H1 (cell line): ENCODE data around the gene ITPR3. TPM values are rescaled to one million over a fixed set of nuclear protein-coding genes. Genes with fewer than 3 reads are reported as not detected.

ENCODE experiments used
- CTCF ChIA-PET: fragments of 300-600 bp; sonication (Branson Sonifier 250); formaldehyde crosslinking; loops from one replicate; lab custom pipeline; 2021; ENCODE audit not compliant: partially characterized antibody; lab: Charles Lee
- POLR2A ChIA-PET: fragments of 300-600 bp; sonication (Branson Sonifier 250); formaldehyde crosslinking; loops from one replicate; lab custom pipeline; 2021; ENCODE audit warnings: inconsistent platforms; ENCODE audit not compliant: partially characterized antibody; lab: Charles Lee
- DNase-seq, 2 experiments: peaks; one replicate each; pipeline versions ENCODE4 v3.0.0 to v3.0.0-alpha.2; 2010 to 2022; ENCODE audit warnings: low spot score in 2 of 2, low read depth in 1 of 2, mixed read lengths in 1 of 2
- FAIRE-seq: peaks from 2 replicates; lab custom pipeline; 2011; peaks lifted over from hg19 to GRCh38; lab: Jason Lieb, UNC
- H2AFZ ChIP-seq: 2 replicates; pipeline ENCODE4 v1.8.1; 2012; ENCODE audit warnings: low read length, inconsistent platforms
- H2AK5ac ChIP-seq: 2 replicates; pipeline ENCODE4 v1.6.1; 2013; ENCODE audit warnings: low read depth, low read length
- H2BK120ac ChIP-seq: replicated peaks from 2 replicates; pipeline ENCODE3; 2013; ENCODE audit warnings: low read depth, low read length, inconsistent platforms
- H2BK12ac ChIP-seq: 2 replicates; pipeline ENCODE4 v1.6.1; 2013; ENCODE audit warnings: low read depth, low read length
- H2BK15ac ChIP-seq: 2 replicates; pipeline ENCODE4 v1.6.1; 2013; ENCODE audit warnings: low read length
- H2BK20ac ChIP-seq: 2 replicates; pipeline ENCODE4 v1.6.1; 2013; ENCODE audit warnings: low read length
- H2BK5ac ChIP-seq: 2 replicates; pipeline ENCODE4 v1.6.1; 2013; ENCODE audit warnings: low read depth, low read length
- H3K14ac ChIP-seq: 2 replicates; pipeline ENCODE4 v1.6.1; 2013; ENCODE audit warnings: inconsistent platforms; ENCODE audit not compliant: insufficient read length
- H3K18ac ChIP-seq: 2 replicates; pipeline ENCODE4 v1.6.1; 2013; ENCODE audit warnings: low read length; ENCODE audit errors: extremely low read depth
- H3K23ac ChIP-seq: 2 replicates; pipeline ENCODE4 v1.6.1; 2013; ENCODE audit warnings: inconsistent platforms; ENCODE audit not compliant: insufficient read length
- H3K23me2 ChIP-seq: 2 replicates; pipeline ENCODE4 v1.6.1; 2013; ENCODE audit warnings: low read depth, low read length
- H3K27ac ChIP-seq: 2 replicates; pipeline ENCODE4 v1.6.1; 2011; ENCODE audit warnings: low read depth, low read length, inconsistent platforms
- H3K27me3 ChIP-seq, 4 experiments: replicated peaks in 1 of 4; 1 replicate in 1 of 4; 2 replicates in 3 of 4; pipeline versions ENCODE4 v1.6.1 to v1.8.1; 2011 to 2013; ENCODE audit warnings: low read length in 3 of 4, mild to moderate bottlenecking in 3 of 4, inconsistent platforms in 2 of 4, mixed read lengths in 2 of 4, moderate library complexity in 1 of 4; ENCODE audit not compliant: control insufficient read depth in 3 of 4, insufficient read depth in 3 of 4; ENCODE audit errors: extremely low read depth in 1 of 4
- H3K36me3 ChIP-seq, 4 experiments: 2 replicates each; pipeline versions ENCODE4 v1.6.1 to v1.8.1; 2011 to 2013; ENCODE audit warnings: mild to moderate bottlenecking in 4 of 4, low read length in 3 of 4, moderate library complexity in 2 of 4, control low read depth in 1 of 4, inconsistent platforms in 1 of 4; ENCODE audit not compliant: insufficient read depth in 4 of 4, control insufficient read depth in 2 of 4
- H3K4ac ChIP-seq: replicated peaks from 2 replicates; pipeline ENCODE3; 2013; ENCODE audit warnings: low read length, low read depth, mixed read lengths, inconsistent platforms; ENCODE audit not compliant: insufficient read length
- H3K4me1 ChIP-seq, 4 experiments: replicated peaks in 1 of 4; 1 replicate in 1 of 4; 2 replicates in 3 of 4; pipeline versions ENCODE4 v1.6.1 to v1.8.1; 2011 to 2013; ENCODE audit warnings: low read length in 3 of 4, inconsistent platforms in 2 of 4, mixed read lengths in 1 of 4; ENCODE audit not compliant: insufficient read depth in 4 of 4, control insufficient read depth in 3 of 4
- H3K4me2 ChIP-seq, 2 experiments: 2 replicates each; pipeline versions ENCODE4 v1.6.1 to v1.8.1; 2011 to 2013; ENCODE audit warnings: low read depth in 2 of 2, low read length in 2 of 2, control low read depth in 1 of 2, inconsistent platforms in 1 of 2, mild to moderate bottlenecking in 1 of 2; ENCODE audit not compliant: insufficient read depth in 1 of 2
- H3K4me3 ChIP-seq, 4 experiments: fragments of 200-600, 300-600 bp in 1 of 4; sonication (generic), shearing (Covaris generic), sonication (Bioruptor Twin) in 1 of 4; 2 replicates each; pipeline versions ENCODE4 v1.5.1 to v1.8.1; 2011 to 2016; ENCODE audit warnings: low read length in 4 of 4, low read depth in 3 of 4, control low read depth in 2 of 4, inconsistent platforms in 2 of 4, mild to moderate bottlenecking in 2 of 4, mixed read lengths in 1 of 4, moderate library complexity in 1 of 4; ENCODE audit not compliant: insufficient read depth in 2 of 4; ENCODE audit errors: extremely low read depth in 1 of 4
- H3K56ac ChIP-seq: replicated peaks from 2 replicates; pipeline ENCODE3; 2013; ENCODE audit warnings: low read depth, mild to moderate bottlenecking, mixed read lengths, low read length, inconsistent platforms; ENCODE audit not compliant: insufficient read length
- H3K79me1 ChIP-seq: 2 replicates; pipeline ENCODE4 v1.6.1; 2013; ENCODE audit warnings: low read depth, low read length, control low read depth
- H3K79me2 ChIP-seq, 2 experiments: 2 replicates each; pipeline versions ENCODE4 v1.6.1 to v1.8.1; 2012 to 2013; ENCODE audit warnings: low read length in 2 of 2, mild to moderate bottlenecking in 2 of 2, inconsistent platforms in 1 of 2; ENCODE audit not compliant: insufficient read depth in 2 of 2, control insufficient read depth in 1 of 2
- H3K9ac ChIP-seq, 4 experiments: replicated peaks in 1 of 4; 1 replicate in 1 of 4; 2 replicates in 3 of 4; pipeline versions ENCODE4 v1.6.1 to v1.8.1; 2011 to 2013; ENCODE audit warnings: low read depth in 3 of 4, low read length in 3 of 4, control low read depth in 2 of 4, mild to moderate bottlenecking in 2 of 4, moderate library complexity in 2 of 4, inconsistent platforms in 1 of 4; ENCODE audit errors: extremely low read depth in 1 of 4
- H3K9me3 ChIP-seq, 2 experiments: 2 replicates each; pipeline versions ENCODE4 v1.6.1 to v1.8.1; 2012 to 2013; ENCODE audit warnings: mild to moderate bottlenecking in 2 of 2, moderate library complexity in 2 of 2, control low read depth in 1 of 2, inconsistent platforms in 1 of 2, low read depth in 1 of 2, low read length in 1 of 2, mixed read lengths in 1 of 2; ENCODE audit not compliant: insufficient read depth in 2 of 2
- H4K20me1 ChIP-seq, 2 experiments: replicated peaks in 1 of 2; 2 replicates each; pipeline versions ENCODE3 to v1.8.1; 2011 to 2013; ENCODE audit warnings: inconsistent platforms in 2 of 2, low read length in 2 of 2, mild to moderate bottlenecking in 1 of 2; ENCODE audit not compliant: insufficient read depth in 2 of 2, control insufficient read depth in 1 of 2
- H4K5ac ChIP-seq: 2 replicates; pipeline ENCODE4 v1.6.1; 2013; ENCODE audit warnings: low read length, low read depth, mixed read lengths, inconsistent platforms; ENCODE audit not compliant: insufficient read length
- H4K8ac ChIP-seq: 2 replicates; pipeline ENCODE4 v1.8.0; 2013; ENCODE audit warnings: mild to moderate bottlenecking, moderate library complexity, low read length, inconsistent platforms; ENCODE audit not compliant: insufficient read depth; ENCODE audit errors: extremely low read depth
- H4K91ac ChIP-seq: replicated peaks from 2 replicates; pipeline ENCODE3; 2013; ENCODE audit warnings: low read length, mixed read lengths, inconsistent platforms; ENCODE audit not compliant: insufficient read length
- CTBP2 ChIP-seq: IDR thresholded peaks from 2 replicates; pipeline ENCODE4 v1.7.0; 2011; ENCODE audit warnings: borderline replicate concordance, mild to moderate bottlenecking, moderate library complexity, mixed read lengths, low read length; ENCODE audit not compliant: insufficient read depth, insufficient read length
- EP300 ChIP-seq, 2 experiments: IDR thresholded peaks; 1 replicate in 1 of 2; 2 replicates in 1 of 2; pipeline ENCODE4 v1.6.1; 2011 to 2012; ENCODE audit warnings: low read depth in 2 of 2, low read length in 2 of 2, mild to moderate bottlenecking in 2 of 2, borderline replicate concordance in 1 of 2, inconsistent platforms in 1 of 2, moderate library complexity in 1 of 2
- JUND ChIP-seq: IDR thresholded peaks from 2 replicates; pipeline ENCODE4 v1.6.1; 2011; ENCODE audit warnings: mild to moderate bottlenecking, improper control_type of control experiment, low read length
- KDM4A ChIP-seq: IDR thresholded peaks from one replicate; pipeline ENCODE4 v1.7.1; 2012; ENCODE audit warnings: low read depth, mild to moderate bottlenecking, moderate library complexity, low read length, inconsistent platforms; ENCODE audit not compliant: severe bottlenecking
- MAFK ChIP-seq: IDR thresholded peaks from 2 replicates; pipeline ENCODE4 v1.6.1; 2012; ENCODE audit warnings: low read depth, mild to moderate bottlenecking, improper control_type of control experiment, low read length
- POLR2AphosphoS5 ChIP-seq: IDR thresholded peaks from 2 replicates; pipeline ENCODE4 v1.6.1; 2011; ENCODE audit warnings: low read depth, low read length
- RAD21 ChIP-seq, 2 experiments: IDR thresholded peaks in 1 of 2; conservative IDR thresholded peaks in 1 of 2; 2 replicates each; pipeline ENCODE4 v1.6.1; 2011; ENCODE audit warnings: low read depth in 2 of 2, low read length in 2 of 2, improper control_type of control experiment in 1 of 2, inconsistent platforms in 1 of 2, mild to moderate bottlenecking in 1 of 2, moderate library complexity in 1 of 2
- SIRT6 ChIP-seq: IDR thresholded peaks from one replicate; pipeline ENCODE4 v1.7.1; 2012; ENCODE audit warnings: low read length, inconsistent platforms
- TAF1 ChIP-seq: IDR thresholded peaks from 2 replicates; pipeline ENCODE4 v1.6.1; 2011; ENCODE audit warnings: mild to moderate bottlenecking, low read depth, low read length
- TCF12 ChIP-seq: IDR thresholded peaks from 2 replicates; pipeline ENCODE4 v1.6.1; 2011; ENCODE audit warnings: low read depth, mild to moderate bottlenecking, low read length
- WGBS, 2 experiments: shearing (Covaris generic) in 1 of 2; methylation state at CpG; one replicate each; pipeline versions ENCODE4 v1.1.6 to v1.1.7; 2013 to 2015; ENCODE audit warnings: low lambda C conversion rate in 2 of 2, mixed read lengths in 2 of 2, inconsistent platforms in 1 of 2, low coverage in 1 of 2, missing lambda C conversion rate in 1 of 2; ENCODE audit not compliant: insufficient replicate concordance in 2 of 2, insufficient coverage in 1 of 2, insufficient read length in 1 of 2; ENCODE audit errors: extremely low coverage in 1 of 2, missing lambda C conversion rate in 1 of 2; 5-methylcytosine and 5-hydroxymethylcytosine counted together
- polyA plus RNA-seq, 7 experiments: library from polyadenylated mRNA; depleted of rRNA in 3 of 7; stranded (reverse) in 5 of 7; unstranded in 2 of 7; fragments of >200 nt in 5 of 7; fragments of 200-250 nt in 2 of 7; gene quantifications; 1 replicate in 5 of 7; 2 replicates in 1 of 7; 4 replicates in 1 of 7; pipeline versions ENCODE4 v1.2.1 to v1.2.3, GENCODE V29; 2011 to 2013; ENCODE audit warnings: missing spikeins in 2 of 7, mixed read lengths in 2 of 7
- total RNA-seq: library from RNA; stranded (reverse); fragmentation: NEBNext Ultra II Directional; extraction: Animal tissue kit (Norgen Biotek cat#: 25700); gene quantifications from 2 replicates; pipeline ENCODE4 v1.2.1, GENCODE V29; 2021

The ITPR3 gene
- total and polyA plus RNA-seq, 2 of the 8 experiments (the other 6 are each of a cell fraction or from before 2014, with no cell fraction given), result 29.1 to 45.7 TPM

DNA sequence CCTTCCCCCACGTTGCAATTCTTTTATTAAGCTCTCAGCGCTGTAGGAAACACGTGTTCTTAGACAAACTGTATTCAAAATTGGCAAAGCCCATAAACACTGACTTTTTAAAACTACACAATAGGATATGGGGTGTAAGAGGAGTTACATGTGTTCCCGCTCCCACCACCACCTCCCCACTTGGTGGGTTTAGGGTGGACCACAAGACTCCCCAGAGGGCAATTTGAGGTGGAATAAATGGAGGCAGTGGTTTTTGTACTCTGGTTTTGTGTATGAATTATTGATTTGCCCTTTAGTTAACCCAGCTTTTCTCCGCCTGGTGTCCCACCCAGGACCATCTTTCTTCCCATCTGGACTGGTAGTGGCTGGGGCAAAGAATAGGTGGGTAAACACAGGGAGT, 86.6 kb downstream of the ITPR3 start:
- no peak overlapping the region for H2BK120ac ChIP-seq
- H3K4me3 ChIP-seq, result no peak overlapping the region
- H3K18ac ChIP-seq, result no peak overlapping the region
- POLR2A ChIA-PET, result interaction anchor here (1.9 kb wide), 1 partner anchor 17 kb away, joined by 5 read pairs; no protein-coding TSS in a partner anchor
- no peak overlapping the region for H4K8ac ChIP-seq
- H4K5ac ChIP-seq, result no peak overlapping the region
- H3K79me1 ChIP-seq, result peaks cover 20% of the 10 kb centered on the region
- FAIRE-seq (no peak), DNase-seq (no peak)
- H2BK15ac ChIP-seq, result no peak overlapping the region
- peaks cover 0 to 15% of the 10 kb centered on the region in 2 experiments; a peak in 2 of 4 replicates for H3K79me2 ChIP-seq
- no peaks in the 10 kb centered on the region for H3K27me3 ChIP-seq
- no peak overlapping the region for H3K56ac ChIP-seq
- H3K4me2 ChIP-seq, result no peak overlapping the region
- 90% methylated on average over 5 of the region's 5 CpGs; no CpG with 5 or more reads in 1 of the 2 experiments for WGBS, 2 experiments
- H3K9ac ChIP-seq, result no peak overlapping the region
- peaks cover 7 to 30% (median 20%) of the 10 kb centered on the region in 4 experiments for H3K36me3 ChIP-seq
- no peak overlapping the region for H2BK12ac ChIP-seq
- no peak overlapping the region for H3K23ac ChIP-seq
- H3K14ac ChIP-seq, result no peak overlapping the region
- H3K4ac ChIP-seq, result no peak overlapping the region
- no peak overlapping the region for H4K91ac ChIP-seq
- no peak overlapping the region for H2AFZ ChIP-seq
- H2AK5ac ChIP-seq, result no peak overlapping the region
- peaks cover 2 to 14% (median 6%) of the 10 kb centered on the region in 4 experiments; a peak in 4 of 7 replicates for H3K4me1 ChIP-seq
- CTCF ChIA-PET, result interaction anchor here (0.9 to 4.2 kb wide), 6 partner anchors 10 to 125 kb away, joined by 3 to 28 read pairs (median 4); no protein-coding TSS in a partner anchor
- H2BK20ac ChIP-seq, result no peak overlapping the region
- no peak overlapping the region for H2BK5ac ChIP-seq
- peaks cover 2% of the 10 kb centered on the region; the same call in 1 of the 2 replicates for H3K23me2 ChIP-seq
- no peak overlapping the region for H3K27ac ChIP-seq
- H3K9me3 ChIP-seq, result no peaks in the 10 kb centered on the region
- H4K20me1 ChIP-seq, result peaks cover 7 to 16% of the 10 kb centered on the region in 2 experiments
- TF ChIP-seq RAD21 (IDR thresholded peaks at IDR 0.05 in 1 of 2, conservative IDR thresholded peaks at IDR 0.05 in 1 of 2; ENCODE audit: low read depth in 2 of 2, low read length in 2 of 2), result no peak
- TF ChIP-seq KDM4A, result no peak
- TF ChIP-seq MAFK, result no peak
- TF ChIP-seq EP300 (IDR thresholded peaks at IDR 0.05; ENCODE audit: borderline replicate concordance in 1 of 2, low read depth in 2 of 2, low read length in 2 of 2), result no peak
- TF ChIP-seq SIRT6, result no peak
- TF ChIP-seq TAF1, result no peak
- no peak for TF ChIP-seq TCF12
- TF ChIP-seq JUND, result no peak
- no peak for TF ChIP-seq CTBP2
- no peak for TF ChIP-seq POLR2AphosphoS5
